T follicular helper cell (primary cell): ENCODE data around the gene CFAP97.
A peak's percentile ranks its signal among the peaks of the same experiment; 100 is the strongest.
"Not testable (repeated sequence)": the region's sequence is repeated elsewhere in the genome, so short reads cannot be mapped to it uniquely, and the experiment has no call there.

ENCODE experiments used
- DNase-seq: peaks from one replicate; pipeline ENCODE4 v3.0.0-alpha.2; 2020; ENCODE audit warnings: low read depth
- total RNA-seq, 2 experiments: gene quantifications; one replicate each; lab custom pipeline; 2026; lab: John Stamatoyannopoulos, UW

CFAP97 gene
- 103 to 135 reads per million in 2 experiments for total RNA-seq

- peak; percentile 78 for DNase-seq
These were observed at the start of gene CFAP97 for GRCh38 chr4:185203486-185204237. TSS of gene CFAP97 (minus strand) at chr4:185204000. CDS start at chr4:185191196, 12,804 bp downstream.

- no peak for DNase-seq
These were observed 45.3 kb upstream of the CFAP97 start for GRCh38 chr4:185249105-185249504.

- DNase-seq: no peak
These were observed 44.7 kb upstream of the CFAP97 start for GRCh38 chr4:185248393-185249039.

DNA sequence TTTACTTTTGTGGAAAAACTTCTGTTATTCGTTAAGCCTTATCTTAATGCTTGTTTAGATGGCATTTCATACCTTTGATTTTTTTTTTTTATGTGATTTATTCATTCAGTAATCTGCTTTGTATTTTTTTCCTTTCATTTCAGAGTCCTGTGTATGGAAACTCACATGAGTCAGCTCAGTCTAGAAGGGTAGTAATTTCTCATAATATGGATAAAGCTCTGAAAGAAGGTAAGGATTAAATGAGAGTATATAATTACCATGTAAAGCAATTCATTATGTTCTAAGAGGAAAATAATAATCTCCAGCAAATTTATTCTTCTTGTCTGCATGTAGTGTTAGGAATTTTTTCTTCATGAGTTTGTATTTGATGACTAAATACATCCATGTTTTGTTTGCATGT is 43.4 kb upstream of the CFAP97 start:
- no peak for DNase-seq

GRCh38 chr4:185246453-185246852 is 42.7 kb upstream of the CFAP97 start:
- no peak for DNase-seq

DNA sequence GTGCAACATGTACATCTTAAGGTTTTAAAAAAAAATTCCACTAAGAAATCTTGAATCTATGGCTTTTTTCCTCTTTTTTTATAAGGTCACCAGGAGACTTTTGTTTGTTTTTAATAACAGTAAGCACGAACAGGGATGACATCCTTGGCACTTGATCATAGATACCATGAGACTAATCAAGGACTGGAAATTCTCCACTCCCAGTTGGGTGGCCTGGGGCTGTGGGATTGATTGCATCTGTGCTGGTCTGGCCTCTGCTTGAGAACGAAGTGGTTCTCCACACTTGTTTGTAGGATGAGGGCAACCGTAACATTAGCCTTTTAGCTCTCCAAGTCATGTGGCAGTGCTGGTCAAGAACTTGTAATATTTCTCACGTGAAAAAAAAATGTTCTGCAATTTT is 41.0 kb upstream of the CFAP97 start:
- DNase-seq: no peak

DNA sequence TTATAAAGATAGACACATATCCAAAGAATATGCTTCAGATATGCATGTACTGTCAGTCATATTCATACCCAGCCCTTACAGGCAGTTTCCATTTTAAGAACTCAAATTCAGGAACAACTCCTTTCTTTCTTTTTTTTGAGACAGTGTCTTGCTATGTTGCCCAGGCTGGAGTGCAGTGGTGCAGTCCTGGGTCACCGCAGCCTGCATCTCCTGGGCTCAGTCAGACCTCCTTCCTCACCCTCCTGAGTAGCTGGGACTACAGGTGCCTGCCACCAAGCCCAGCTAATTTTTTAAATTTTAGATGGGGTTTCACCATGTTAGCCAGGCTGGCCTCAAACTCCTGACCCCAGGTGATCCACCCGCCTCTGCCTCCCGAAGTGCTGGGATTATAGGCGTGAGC is 40.1 kb upstream of the CFAP97 start:
- DNase-seq: no peak

- DNase-seq: no peak
These were observed 39.1 kb upstream of the CFAP97 start for GRCh38 chr4:185242749-185243533.

DNA sequence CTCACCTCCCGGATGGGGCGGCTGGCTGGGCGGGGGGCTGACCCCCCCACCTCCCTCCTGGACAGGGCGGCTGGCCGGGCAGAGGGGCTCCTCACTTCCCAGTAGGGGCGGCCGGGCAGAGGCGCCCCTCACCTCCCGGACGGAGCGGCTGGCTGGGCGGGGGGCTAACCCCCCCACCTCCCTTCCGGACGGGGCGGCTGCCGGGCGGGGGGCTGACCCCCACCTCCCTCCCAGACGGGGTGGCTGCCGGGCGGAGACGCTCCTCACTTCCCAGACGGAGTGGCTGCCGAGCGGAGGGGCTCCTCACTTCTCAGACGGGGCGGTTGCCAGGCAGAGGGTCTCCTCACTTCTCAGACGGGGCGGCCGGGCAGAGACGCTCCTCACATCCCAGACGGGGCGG is 36.7 kb upstream of the CFAP97 start:
- DNase-seq: not testable (repeated sequence)

- no peak for DNase-seq
These were observed 35.0 kb upstream of the CFAP97 start for GRCh38 chr4:185238750-185239149.

DNA sequence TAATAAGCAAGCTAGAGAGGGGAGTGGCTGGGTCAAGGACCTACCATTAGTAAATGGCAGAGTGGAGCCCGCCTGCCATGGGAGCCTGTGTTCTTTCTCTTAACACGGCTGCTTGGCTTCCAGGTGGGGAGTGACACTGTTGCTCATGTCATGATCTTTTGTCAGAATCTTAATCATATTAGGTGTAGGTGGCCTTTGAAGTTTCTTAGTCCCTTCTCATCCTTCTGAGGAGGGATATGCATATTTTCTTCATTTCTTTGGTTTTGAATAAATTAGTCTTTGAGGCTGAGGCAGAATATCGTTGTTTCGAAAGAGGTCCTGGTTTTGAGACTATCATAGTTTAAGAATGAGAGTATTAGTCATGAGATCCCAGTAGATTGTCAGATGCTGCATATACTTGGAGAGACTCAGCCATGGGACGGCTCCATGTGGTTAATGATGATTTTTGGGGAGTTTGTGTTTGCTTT is 34.4 kb upstream of the CFAP97 start:
- DNase-seq: no peak

DNA sequence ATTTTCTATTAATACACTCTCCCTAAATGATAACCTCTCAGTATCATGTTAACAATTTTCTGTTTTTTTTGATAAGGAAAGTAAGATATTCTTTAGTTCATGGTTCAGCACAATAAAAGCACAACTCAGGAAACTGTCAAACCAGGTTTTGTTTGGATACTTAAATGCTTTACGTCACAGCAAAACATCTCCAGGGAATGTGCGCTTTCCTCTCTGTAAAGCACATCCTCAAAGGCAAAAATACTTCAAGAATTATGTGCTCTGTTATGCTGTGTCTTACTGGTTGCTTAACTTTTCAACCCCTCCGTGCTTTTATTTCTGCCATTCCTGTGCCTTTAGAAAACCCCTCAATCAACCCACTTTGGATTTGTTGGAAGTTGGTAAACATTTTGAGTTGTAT is 33.4 kb upstream of the CFAP97 start:
- DNase-seq: no peak

GRCh38 chr4:185235843-185236503 is 32.2 kb upstream of the CFAP97 start:
- no peak for DNase-seq

DNA sequence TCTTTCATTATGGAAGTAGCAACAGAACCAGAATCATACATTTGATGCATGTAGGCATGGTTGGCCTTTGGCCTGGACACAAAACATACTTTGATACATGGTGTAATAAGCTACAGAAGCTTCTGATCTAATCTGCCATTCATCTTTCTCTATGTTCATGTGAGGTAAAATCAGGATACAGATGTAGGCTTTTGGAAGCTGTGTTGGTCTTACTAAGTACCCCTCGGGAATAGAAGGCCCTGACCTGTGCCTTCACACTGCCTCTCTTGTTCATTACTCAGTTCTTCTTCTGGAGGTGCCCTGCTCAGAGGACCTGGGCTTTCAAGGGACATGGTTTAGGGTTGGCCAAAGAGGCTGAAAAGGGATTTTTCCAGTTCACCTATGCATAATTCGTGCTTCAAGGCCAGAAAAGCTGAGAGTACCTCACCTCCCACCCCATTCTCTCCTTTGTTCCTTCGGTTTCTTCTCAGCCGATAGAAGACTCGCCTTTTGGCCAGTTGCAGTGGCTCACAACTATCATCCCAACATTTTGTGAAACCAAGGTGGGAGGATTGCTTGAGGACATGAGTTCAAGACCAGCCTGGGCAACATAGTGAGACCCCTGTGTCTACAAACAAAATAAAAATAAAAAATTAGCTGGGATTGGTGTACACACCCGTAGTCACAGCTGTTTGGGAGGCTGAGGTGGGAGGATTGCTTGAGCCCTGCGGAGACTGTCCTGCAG is 31.5 kb upstream of the CFAP97 start:
- DNase-seq: no peak

DNA sequence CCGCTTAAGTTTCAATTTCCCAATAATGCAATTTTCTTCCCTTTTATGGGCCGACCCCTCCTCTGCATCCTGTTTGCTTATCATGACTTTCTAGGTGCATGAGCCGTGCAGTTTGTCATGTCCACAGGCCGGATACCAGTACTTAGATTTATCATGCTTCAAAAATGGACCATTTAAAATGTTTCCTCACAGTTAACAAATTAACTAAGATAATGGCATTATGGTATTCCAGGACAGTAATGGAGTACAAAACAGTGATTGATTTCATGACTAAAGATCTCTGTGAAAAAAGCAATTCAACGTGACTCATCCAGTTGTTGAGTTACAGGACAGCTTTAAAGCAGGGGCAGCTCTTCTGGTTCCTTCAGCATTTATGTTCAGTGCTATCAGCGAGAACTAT is 28.6 kb upstream of the CFAP97 start:
- no peak for DNase-seq

- no peak for DNase-seq
These were observed 25.4 kb upstream of the CFAP97 start for GRCh38 chr4:185229021-185229818.

DNA sequence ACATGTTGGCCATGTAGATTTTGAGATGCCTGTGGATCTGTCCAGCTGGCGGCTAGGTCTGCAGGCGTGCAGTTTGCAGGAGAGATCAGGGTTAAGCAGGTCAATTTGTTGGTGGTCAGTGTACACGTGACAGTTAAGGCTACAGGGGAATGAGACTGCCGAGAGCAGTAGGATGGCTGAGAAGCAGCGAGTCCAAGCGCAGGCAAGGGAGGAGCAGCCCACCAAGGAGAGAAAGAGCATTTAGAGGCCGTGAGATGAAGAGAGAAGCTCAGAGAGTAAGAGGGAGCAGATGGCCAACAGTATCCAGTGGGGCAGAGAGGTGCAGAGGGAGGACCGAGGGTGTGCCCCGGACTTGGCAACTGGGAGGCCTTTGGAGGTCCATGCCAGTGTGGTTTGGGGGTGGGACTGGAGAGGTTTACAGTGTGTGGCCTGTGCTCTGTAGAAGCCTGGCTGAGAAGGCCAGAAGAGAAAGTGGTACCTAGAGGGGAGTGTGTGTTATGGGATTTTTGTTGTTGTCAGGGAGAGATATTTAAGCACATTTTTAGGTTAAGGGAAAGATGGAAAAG is 24.0 kb upstream of the CFAP97 start:
- DNase-seq: no peak

DNA sequence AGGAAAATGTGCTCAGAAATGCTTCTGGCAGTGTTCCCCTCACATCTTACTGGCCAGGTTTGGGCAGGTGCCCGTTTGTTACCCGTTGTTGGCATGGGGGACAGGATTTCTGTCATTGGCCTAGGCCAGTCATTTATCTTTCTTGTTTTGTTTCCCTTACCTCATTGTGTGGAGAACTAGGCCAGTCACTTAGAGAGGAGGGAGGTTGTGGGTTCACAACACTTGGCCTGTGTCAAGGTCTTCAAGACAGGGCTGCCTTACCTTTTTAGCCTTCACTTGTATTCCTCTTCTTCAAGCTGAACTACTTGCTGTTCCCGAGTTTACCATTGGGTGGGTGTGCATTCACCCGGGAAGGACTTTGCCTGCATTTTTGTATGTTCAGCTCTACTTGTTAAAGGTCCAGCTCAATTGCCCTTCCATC is 23.3 kb upstream of the CFAP97 start:
- no peak for DNase-seq

DNA sequence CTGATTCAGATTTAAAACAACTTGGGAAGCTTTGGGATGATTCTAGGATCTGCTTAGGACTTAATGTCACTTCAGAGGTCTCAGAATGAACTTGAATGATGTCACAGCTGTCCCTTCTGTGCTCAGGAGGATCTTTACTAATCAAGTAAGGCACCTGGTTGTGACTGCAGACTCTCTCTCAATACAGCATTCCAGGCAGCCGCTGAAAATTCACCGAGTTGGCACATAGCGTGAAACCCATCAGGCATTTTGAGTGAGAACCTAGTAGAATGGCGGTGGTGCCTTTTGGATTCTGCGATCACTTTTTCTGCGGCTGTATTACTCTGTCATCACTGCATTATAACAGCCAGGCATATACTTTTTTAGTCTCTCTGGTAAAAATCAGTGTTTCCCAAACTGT is 22.1 kb upstream of the CFAP97 start:
- DNase-seq: no peak

- no peak for DNase-seq
These were observed 20.8 kb upstream of the CFAP97 start for GRCh38 chr4:185224597-185224996.
